ENCODE measurements around the gene ERLEC1. TPM values are rescaled to one million over a fixed set of nuclear protein-coding genes. Genes with fewer than 3 reads are reported as not detected.

ERLEC1 gene
- total and polyA plus RNA-seq, 7 donors = 23.8 to 49.6 (median 27.1) TPM

DNA sequence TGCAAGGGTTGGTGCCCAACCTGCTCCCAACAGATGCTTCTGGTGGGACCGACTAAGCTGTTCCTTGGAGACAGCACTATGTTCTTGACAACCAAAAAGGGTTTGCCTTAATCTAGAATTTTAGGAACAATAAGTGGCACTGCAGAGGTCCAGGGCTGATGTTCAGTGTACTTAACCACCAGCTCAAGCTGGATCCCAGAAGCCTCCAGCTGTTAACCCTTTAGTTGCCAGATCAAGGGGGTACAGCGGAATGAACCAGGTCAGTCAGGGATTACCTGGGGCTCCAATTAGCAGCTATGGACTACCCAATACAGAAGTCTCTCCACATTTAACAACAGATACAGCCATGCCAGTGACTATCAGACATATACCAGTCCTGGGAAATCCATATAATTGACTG lies 69.4 kb downstream of the ERLEC1 start:
- Histone ChIP-seq H3K36me3 (ENCODE audit: insufficient read depth in 1 of 2, low read depth in 1 of 2) (peaks cover 3 to 22% of the 10 kb centered on the region in 2 donors), H3K4me1 (no peaks in the 10 kb centered on the region), H3K27ac (no peak overlapping the region), H3K9me3 (no peaks in the 10 kb centered on the region), H3K4me3 (no peak overlapping the region), H3K27me3 (ENCODE audit: insufficient read depth in 3 of 3, low read length in 2 of 3) (no peaks in the 10 kb centered on the region)
- TF ChIP-seq, protein P1, sequence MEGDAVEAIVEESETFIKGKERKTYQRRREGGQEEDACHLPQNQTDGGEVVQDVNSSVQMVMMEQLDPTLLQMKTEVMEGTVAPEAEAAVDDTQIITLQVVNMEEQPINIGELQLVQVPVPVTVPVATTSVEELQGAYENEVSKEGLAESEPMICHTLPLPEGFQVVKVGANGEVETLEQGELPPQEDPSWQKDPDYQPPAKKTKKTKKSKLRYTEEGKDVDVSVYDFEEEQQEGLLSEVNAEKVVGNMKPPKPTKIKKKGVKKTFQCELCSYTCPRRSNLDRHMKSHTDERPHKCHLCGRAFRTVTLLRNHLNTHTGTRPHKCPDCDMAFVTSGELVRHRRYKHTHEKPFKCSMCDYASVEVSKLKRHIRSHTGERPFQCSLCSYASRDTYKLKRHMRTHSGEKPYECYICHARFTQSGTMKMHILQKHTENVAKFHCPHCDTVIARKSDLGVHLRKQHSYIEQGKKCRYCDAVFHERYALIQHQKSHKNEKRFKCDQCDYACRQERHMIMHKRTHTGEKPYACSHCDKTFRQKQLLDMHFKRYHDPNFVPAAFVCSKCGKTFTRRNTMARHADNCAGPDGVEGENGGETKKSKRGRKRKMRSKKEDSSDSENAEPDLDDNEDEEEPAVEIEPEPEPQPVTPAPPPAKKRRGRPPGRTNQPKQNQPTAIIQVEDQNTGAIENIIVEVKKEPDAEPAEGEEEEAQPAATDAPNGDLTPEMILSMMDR (IDR thresholded peaks at IDR 0.05) = no peak
- ATAC-seq (peak in 2 of 4 donors; percentile 8 to 9), DNase-seq (no peak)
- 70 to 79% (median 78%) methylated on average over 2 of the region's 2 CpGs for WGBS, 3 donors
- intact Hi-C loops (cut with DNase I) = no loop called here

DNA sequence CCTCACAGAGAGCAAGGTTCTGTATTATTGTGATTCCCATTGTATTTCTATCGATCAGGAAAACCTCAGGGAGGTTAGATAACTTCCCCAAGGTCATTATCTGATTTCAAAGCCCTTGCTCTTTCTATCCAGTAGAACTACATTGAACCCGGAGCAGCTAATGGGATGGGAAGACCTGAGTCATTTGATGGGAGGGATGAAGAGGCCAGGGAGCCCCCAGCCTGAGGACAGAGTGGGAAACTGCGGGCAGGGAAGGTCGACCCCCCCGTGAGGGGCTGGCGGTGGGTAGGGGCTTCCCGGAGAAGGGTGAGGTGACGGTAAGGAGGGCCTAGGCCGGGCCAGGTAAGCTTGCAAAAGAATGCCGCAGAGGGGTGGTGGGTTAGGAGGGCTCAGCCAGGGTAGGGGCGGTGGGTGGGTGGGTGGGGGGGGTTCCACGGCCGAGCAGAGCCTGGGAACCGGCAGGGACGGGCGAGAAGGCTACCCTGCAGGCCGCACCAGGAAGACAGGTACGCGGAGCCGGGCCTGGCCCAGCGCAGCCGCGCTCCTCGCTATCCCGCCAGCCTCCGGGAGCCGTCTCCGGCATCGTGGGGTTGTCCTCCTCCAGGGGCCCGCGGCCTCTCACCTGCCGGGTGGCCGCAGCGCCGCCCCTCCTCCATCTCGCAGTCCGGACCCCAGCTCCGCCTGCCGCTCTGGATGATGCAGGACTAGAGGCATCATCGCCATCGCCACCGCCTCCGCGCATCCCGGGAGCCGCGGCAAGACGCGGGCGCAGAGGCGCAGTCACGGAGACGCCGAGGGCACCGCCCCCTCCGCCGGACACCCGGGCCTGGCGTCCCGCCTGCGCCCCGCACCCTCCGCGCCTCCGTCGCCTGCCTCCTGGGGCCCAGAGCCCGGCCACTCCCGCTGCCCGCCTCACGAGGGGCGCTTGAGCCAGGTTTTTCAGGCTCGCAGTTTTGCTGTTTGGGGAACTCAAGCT lies 72.7 kb downstream of the ERLEC1 start, which contains the start of gene GPR75:
TSS of gene GPR75 (minus strand) at position 762 of the 976 bp plus-strand sequence. CDS start 5,211 bp downstream, outside the sequence.
- Histone ChIP-seq H3K27ac (no peak within 1 kb of the TSS), H3K4me1 (no peaks in the 10 kb centered on the region), H3K36me3 (ENCODE audit: insufficient read depth in 1 of 2, low read depth in 1 of 2) (peaks cover 0 to 22% of the 10 kb centered on the region in 2 donors), H3K4me3 (peak within 1 kb of the TSS; percentile 36), H3K9me3 (no peaks in the 10 kb centered on the region), H3K27me3 (ENCODE audit: insufficient read depth in 3 of 3, low read length in 2 of 3) (no peaks in the 10 kb centered on the region)
- intact Hi-C loops (cut with DNase I) = no loop called here
- 45 to 60% (median 45%) methylated on average over 54 to 72 of the region's 72 CpGs for WGBS, 3 donors
- DNase-seq = peak; percentile 18 to 57
- ATAC-seq = peak; percentile 28 to 69 (median 48)
- TF ChIP-seq, protein P1 (IDR thresholded peaks at IDR 0.05) = no peak

DNA sequence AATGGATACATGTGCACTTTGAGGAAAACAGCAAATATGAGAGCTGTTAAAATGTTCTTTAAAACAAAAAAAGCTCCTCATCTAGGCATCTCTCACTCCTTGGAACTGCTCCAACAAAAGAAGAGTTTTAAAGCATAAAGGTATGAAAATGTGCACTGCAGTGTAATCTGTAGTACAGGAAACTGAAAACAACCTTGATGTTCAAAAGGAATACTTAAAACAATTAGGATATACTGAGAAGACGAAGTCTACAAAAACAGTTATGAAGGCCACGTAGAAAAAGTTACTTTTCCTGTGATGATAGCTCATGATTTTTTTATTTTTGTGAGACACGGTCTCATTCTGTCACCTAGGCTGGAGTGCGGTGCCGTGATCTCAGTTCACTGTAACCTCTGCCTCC lies 75.0 kb downstream of the ERLEC1 start:
- TF ChIP-seq, protein P1 (IDR thresholded peaks at IDR 0.05) = no peak
- Histone ChIP-seq H3K27ac (no peak overlapping the region), H3K27me3 (ENCODE audit: insufficient read depth in 3 of 3, low read length in 2 of 3) (no peaks in the 10 kb centered on the region), H3K4me1 (peaks cover 2% of the 10 kb centered on the region), H3K9me3 (no peaks in the 10 kb centered on the region), H3K36me3 (ENCODE audit: insufficient read depth in 1 of 2, low read depth in 1 of 2) (peaks cover 8 to 43% of the 10 kb centered on the region in 2 donors), H3K4me3 (no peak overlapping the region)
- WGBS, 3 donors = 92 to 95% (median 95%) methylated on average over 5 of the region's 5 CpGs
- intact Hi-C loops (cut with DNase I) = no loop called here
- no peak for DNase-seq
- no peak for ATAC-seq

DNA sequence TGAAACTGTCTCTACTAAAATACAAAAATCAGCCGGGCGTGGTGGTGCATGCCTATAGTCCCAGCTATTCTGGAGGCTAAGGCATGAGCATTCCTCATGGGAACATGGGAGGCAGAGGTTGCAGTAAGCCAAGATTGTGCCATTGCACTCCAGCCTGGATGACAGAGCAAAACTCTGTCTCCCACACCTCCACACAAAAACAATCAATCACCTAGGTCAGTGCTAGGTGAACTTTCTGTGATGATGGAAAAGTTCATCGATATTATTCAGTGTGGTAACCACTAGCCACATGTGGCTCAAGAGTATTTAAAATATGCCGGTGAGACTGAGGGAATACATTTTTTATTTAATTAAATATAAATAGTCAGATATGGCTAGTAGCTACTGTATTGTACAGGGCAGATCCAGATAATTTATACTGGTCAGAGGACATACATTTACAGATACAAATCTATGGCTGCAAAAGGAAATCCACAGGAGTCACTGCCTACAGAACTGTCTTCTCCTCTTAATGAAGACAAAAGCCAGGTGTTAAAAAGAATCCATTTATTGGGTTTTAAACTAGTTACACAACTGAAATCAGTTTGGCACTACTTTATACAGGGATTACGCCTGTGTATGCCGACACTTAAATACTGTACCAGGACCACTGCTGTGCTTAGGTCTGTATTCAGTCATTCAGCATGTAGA lies 76.8 kb downstream of the ERLEC1 start:
- WGBS, 3 donors = 84 to 93% (median 87%) methylated on average over 6 of the region's 6 CpGs
- intact Hi-C loops (cut with DNase I) = no loop called here
- no peak overlapping the region for H3K4me3 ChIP-seq
- no peak overlapping the region for H3K27ac ChIP-seq
- H3K9me3 ChIP-seq = no peaks in the 10 kb centered on the region
- H3K36me3 ChIP-seq (ENCODE audit: insufficient read depth in 1 of 2, low read depth in 1 of 2) = peaks cover 8 to 55% of the 10 kb centered on the region in 2 donors
- H3K4me1 ChIP-seq = peaks cover 3% of the 10 kb centered on the region
- DNase-seq (no peak), ATAC-seq (no peak)
- TF ChIP-seq, protein P1 (IDR thresholded peaks at IDR 0.05) = no peak
- no peaks in the 10 kb centered on the region for H3K27me3 ChIP-seq (ENCODE audit: insufficient read depth in 3 of 3, low read length in 2 of 3)

All from psoas muscle (tissue), 8 donors.